T-helper 1 cell treated with Interleukin-12 subunit alpha and Interleukin-12 subunit beta and Interleukin-4 antibody, amounts not matched to agents 30 ng/mL and 1 ng/mL, for 36 hours (primary cell): ENCODE data around the gene FOXA3. TPM values are rescaled to one million over a fixed set of nuclear protein-coding genes. Genes with fewer than 3 reads are reported as not detected.

Experiments
- intact Hi-C: fragments of 100-400 bp; cut with micrococcal nuclease; formaldehyde crosslinking; loops from one replicate; pipeline ENCODE4 v1.15.1; 2024
- total RNA-seq: library from RNA; stranded (reverse); gene quantifications from 2 replicates; pipeline ENCODE4 v1.2.3, GENCODE V29; 2022

The FOXA3 gene
- total RNA-seq, 1 donor from 2014 or later = not detected

GRCh38 chr19:45913874-45914830, 50.0 kb downstream of the FOXA3 start, which contains the start of gene NANOS2:
TSS of gene NANOS2 (minus strand) at chr19:45914778. CDS start at chr19:45914693, 85 bp downstream.
- intact Hi-C loops = no loop called here

- intact Hi-C loops = no loop called here
Measured at GRCh38 chr19:45917421-45918091, 53.4 kb downstream of the FOXA3 start.

GRCh38 chr19:45918721-45919120, 54.6 kb downstream of the FOXA3 start:
- intact Hi-C loops = no loop called here

GRCh38 chr19:45919678-45920077, 55.6 kb downstream of the FOXA3 start:
- intact Hi-C loops = loop anchor here (10.0 kb wide), 1 partner anchor 345 kb away; no protein-coding TSS in a partner anchor

DNA sequence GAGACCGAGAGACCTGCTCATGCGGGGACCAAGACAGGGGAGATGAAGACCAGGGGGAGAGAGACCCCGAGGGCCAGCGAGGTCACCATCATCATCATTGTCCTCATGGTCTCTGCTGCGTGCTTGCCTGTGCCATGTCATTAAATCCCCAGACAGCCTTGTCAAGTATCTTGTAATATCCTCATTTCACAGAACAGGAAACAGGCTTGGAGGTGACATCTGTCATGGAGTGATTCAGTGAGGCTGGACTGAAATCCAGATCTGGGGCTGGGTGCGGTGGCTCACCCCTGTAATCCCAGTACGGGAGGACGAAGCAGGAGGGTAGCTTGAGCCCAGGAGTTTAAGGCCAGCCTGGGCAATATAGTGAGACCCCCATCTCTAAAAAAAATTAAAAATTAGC, 56.3 kb downstream of the FOXA3 start:
- intact Hi-C loops = loop anchor here (10.0 kb wide), 1 partner anchor 344 kb away; no protein-coding TSS in a partner anchor

DNA sequence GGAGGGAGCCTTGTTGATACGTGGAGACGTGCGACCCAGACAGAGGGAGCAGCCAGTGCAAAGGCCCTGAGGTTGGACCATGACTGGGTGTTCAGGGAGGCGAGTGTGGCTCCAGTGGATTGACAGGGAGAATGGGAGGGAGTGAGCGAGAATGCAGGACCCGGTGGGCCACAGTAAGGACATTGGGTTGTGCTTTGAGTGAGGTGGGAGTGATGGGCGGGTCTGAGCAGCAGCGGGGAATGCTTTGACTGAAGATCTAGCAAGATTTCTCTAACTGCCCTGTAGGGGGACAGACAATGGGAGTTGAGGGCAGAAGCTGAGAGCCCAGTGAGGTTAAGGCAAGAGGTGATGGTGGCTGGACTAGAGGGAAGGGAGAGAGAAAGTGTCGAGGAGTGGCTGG, 58.2 kb downstream of the FOXA3 start:
- intact Hi-C loops = loop anchor here (10.0 kb wide), 1 partner anchor 343 kb away; no protein-coding TSS in a partner anchor

Other genes starting within 250 kb of the FOXA3 start
- gene EML2, start 224.9 kb upstream of the FOXA3 start, total RNA-seq = 113 and 120 TPM in 2 replicates
- gene GIPR, start 196.1 kb upstream of the FOXA3 start, total RNA-seq = 4.2 and 5.3 TPM in 2 replicates
- 489 and 509 TPM in 2 replicates for gene SNRPD2, start 172.4 kb upstream of the FOXA3 start, total RNA-seq
- gene QPCTL, start 171.7 kb upstream of the FOXA3 start, total RNA-seq = 6.4 and 10.2 TPM in 2 replicates
- 35.1 and 41.9 TPM in 2 replicates for gene FBXO46, start 133.4 kb upstream of the FOXA3 start, total RNA-seq
- not detected in 2 replicates for gene MEIOSIN, start 130.9 kb upstream of the FOXA3 start, total RNA-seq
- 1.6 and 2.4 TPM in 2 replicates for gene SIX5, start 95.1 kb upstream of the FOXA3 start, total RNA-seq
- gene DMPK, start 81.8 kb upstream of the FOXA3 start, total RNA-seq = 22.5 and 25.9 TPM in 2 replicates
- gene DMWD, start 71.5 kb upstream of the FOXA3 start, total RNA-seq = 34.9 and 35.1 TPM in 2 replicates
- 0.46 and 0.56 TPM in 2 replicates for gene RSPH6A, start 49.0 kb upstream of the FOXA3 start, total RNA-seq
- gene SYMPK, start 1.2 kb upstream of the FOXA3 start, total RNA-seq = 107 and 111 TPM in 2 replicates
- gene IRF2BP1, start 21.8 kb downstream of the FOXA3 start, total RNA-seq = 15.2 and 16.3 TPM in 2 replicates
- gene MYPOP, start 38.3 kb downstream of the FOXA3 start, total RNA-seq = 9.4 and 10.4 TPM in 2 replicates
- gene NANOS2, start 50.5 kb downstream of the FOXA3 start, total RNA-seq = not detected in 2 replicates
- gene NOVA2, start 109.5 kb downstream of the FOXA3 start, total RNA-seq = 0.10 and 0.51 TPM in 2 replicates
- gene CCDC61, start 131.1 kb downstream of the FOXA3 start, total RNA-seq = 24.2 and 24.8 TPM in 2 replicates
- gene PGLYRP1, start 158.7 kb downstream of the FOXA3 start, total RNA-seq = not detected in 2 replicates
- gene IGFL4, start 176.7 kb downstream of the FOXA3 start, total RNA-seq = not detected in 2 replicates